ENCODE data around the gene CCDC18.
"Not testable (repeated sequence)": the region's sequence is repeated elsewhere in the genome, so short reads cannot be mapped to it uniquely, and the experiment has no call there.

The CCDC18 gene

DNA sequence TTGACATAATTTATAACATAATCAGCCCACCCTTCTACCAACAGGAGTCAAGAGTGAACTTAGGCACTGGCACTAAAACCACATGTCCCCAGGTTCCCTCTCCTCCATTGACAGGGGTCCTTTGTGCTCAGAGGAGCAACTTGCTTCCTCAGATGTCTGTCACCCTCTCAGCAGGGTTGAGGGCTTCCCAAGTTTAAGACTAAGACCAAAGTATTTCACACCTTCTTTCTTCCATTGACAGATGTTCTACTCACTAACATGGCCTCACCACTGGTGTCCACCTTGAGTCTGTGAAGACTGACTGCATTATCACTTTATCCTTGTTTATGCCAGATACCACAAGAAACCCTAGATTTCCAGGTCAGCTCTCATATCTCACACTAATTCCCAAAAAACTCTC, 56.5 kb downstream of the CCDC18 start:
- no peak for DNase-seq (ENCODE audit: low read depth in 2 of 2)

- DNase-seq (ENCODE audit: low read depth in 2 of 2), result no peak
Measured at GRCh38 chr1:93238425-93238824, 57.9 kb downstream of the CCDC18 start.

DNA sequence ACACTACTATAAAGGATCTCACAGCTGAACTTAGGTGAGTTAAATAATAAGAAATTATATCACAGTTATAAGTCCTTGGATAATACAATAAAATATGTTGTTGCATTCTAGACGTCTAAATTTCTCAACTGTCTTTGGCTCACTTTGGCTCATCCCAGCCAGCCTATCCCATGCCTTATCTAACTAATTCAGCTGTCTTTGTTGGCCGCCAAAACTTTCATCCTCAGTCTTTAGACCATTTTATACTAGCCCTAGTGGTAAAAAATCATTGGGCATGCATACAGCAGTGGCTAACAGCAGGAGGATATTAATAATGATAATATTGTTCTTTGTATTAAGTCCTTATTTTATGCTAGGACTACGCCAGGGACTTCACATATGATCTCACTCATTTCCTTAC, 59.3 kb downstream of the CCDC18 start:
- no peak for DNase-seq (ENCODE audit: low read depth in 2 of 2)

- not testable (repeated sequence) for DNase-seq (ENCODE audit: low read depth in 2 of 2)
Measured at GRCh38 chr1:93243233-93243632, 62.7 kb downstream of the CCDC18 start.

GRCh38 chr1:93244298-93245069, 64.0 kb downstream of the CCDC18 start:
- no peak for DNase-seq (ENCODE audit: low read depth in 2 of 2)

DNA sequence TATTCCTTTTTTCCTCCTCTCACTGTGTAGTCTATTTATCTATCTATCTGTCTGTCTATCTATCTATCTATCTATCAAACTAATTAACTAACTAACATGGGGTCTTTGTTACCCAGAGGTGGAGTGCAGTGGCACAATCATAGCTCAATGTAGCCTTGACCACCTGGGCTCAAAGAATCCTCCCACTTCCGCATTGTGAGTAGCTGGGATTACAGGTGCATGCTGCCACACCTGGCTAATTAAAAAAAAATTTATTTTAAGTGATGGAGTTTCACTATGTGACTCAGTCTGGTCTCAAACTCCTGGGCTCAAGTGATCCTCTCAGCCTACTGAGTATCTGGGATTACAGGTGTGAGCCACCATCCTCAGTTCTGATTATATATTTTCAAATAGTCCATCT, 71.4 kb downstream of the CCDC18 start:
- no peak for DNase-seq (ENCODE audit: low read depth in 2 of 2)

DNA sequence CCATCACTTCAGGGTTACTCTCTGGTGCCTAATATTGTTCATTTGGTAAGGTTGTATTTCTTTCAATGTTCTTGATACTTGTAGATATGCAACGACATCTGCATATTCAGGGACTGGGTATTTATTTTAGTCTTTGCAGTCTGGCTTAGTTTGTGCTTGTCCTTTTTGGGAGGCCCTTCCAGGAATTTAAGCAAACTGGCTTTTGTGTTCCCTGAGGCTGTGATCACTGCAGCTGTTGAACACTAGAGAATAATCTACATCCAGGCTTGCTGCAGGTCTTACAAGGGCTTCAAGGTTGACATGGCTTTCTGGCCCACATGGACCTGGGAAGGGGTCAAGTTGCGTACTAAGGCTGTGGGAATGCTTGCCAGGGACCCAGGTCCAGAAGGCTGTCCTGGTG, 72.1 kb downstream of the CCDC18 start:
- no peak for DNase-seq (ENCODE audit: low read depth in 2 of 2)

- DNase-seq (ENCODE audit: low read depth in 2 of 2), result no peak
Measured at GRCh38 chr1:93253516-93253915, 73.0 kb downstream of the CCDC18 start.

- DNase-seq (ENCODE audit: low read depth in 2 of 2), result no peak
Measured at GRCh38 chr1:93255222-93256079, 74.9 kb downstream of the CCDC18 start.

DNA sequence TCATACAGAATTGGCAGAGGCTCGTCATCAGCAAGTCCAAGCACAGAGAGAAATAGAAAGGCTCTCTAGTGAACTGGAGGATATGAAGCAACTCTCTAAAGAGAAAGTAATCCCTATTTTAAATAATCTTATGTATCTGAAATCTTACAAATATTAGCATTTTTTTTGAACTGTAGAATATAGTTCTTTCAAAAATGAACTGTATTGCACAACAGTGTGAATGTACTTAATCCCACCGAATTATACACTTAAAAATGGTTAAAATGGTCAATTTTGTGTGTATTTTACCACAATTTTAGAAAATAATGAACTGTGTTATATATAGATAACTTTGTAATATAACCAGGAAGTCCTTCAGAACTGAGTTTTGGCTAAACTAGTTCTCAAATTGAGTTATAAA, 75.9 kb downstream of the CCDC18 start:
- DNase-seq (ENCODE audit: low read depth in 2 of 2), result no peak

GRCh38 chr1:93257889-93258288, 77.4 kb downstream of the CCDC18 start:
- DNase-seq (ENCODE audit: low read depth in 2 of 2), result no peak

DNA sequence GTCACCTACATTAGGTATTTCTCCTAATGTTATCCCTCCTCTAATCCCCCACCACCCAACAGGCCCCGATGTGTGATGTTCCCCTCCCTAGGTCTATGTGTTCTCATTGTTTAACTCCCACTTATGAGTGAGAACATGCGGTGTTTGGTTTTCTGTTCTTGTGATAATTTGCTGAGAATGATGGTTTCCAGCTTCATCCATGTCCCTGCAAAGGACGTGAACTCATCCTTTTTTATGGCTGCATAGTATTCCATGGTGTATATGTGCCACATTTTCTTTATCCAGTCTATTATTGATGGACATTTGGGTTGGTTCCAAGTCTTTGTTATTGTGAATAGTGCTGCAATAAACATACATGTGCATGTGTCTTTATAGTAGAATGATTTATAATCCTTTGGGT, 80.2 kb downstream of the CCDC18 start:
- not testable (repeated sequence) for DNase-seq (ENCODE audit: low read depth in 2 of 2)

GRCh38 chr1:93262645-93263044, 82.1 kb downstream of the CCDC18 start:
- no peak for DNase-seq (ENCODE audit: low read depth in 2 of 2)

GRCh38 chr1:93268888-93269287, 88.4 kb downstream of the CCDC18 start:
- not testable (repeated sequence) for DNase-seq (ENCODE audit: low read depth in 2 of 2)

DNA sequence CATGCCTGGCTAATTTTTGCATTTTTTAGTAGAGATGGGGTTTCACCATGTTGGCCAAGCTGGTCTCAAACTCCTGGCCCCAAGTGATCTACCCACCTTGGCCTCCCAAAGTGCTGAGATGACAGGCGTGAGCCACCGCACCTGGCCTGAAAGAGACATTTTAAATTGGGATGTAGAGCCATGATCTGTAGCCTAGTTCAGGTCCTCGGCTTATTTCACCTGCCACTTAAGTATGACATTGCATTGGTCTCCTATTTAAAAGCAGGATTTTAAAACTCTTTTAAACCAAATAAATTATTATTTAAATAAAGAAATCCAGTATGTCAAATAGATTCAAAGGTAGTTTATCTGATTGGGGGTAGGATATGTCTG, 94.7 kb downstream of the CCDC18 start:
- not testable (repeated sequence) for DNase-seq (ENCODE audit: low read depth in 2 of 2)

GRCh38 chr1:93275634-93276295, 95.2 kb downstream of the CCDC18 start:
- no peak for DNase-seq (ENCODE audit: low read depth in 2 of 2)

DNA sequence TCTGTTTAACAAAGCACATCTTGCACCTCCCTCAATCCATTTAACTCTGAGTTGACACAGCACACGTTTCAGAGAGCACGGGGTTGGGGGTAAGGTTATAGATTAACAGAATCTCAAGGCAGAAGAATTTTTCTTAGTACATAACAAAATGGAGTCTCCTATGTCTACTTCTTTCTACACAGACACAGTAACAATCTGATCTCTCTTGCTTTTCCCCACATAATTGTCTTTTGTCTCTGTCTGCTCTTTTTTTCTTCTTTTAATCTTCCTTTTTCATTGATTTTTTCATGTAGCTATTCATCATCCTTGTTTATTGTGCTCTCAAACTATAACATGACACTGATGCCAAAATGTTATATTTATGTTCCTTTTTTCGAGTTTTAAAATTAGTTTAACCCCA, 97.0 kb downstream of the CCDC18 start:
- not testable (repeated sequence) for DNase-seq (ENCODE audit: low read depth in 2 of 2)

GRCh38 chr1:93283496-93283895, 103.0 kb downstream of the CCDC18 start:
- DNase-seq (ENCODE audit: low read depth in 2 of 2), result no peak

DNA sequence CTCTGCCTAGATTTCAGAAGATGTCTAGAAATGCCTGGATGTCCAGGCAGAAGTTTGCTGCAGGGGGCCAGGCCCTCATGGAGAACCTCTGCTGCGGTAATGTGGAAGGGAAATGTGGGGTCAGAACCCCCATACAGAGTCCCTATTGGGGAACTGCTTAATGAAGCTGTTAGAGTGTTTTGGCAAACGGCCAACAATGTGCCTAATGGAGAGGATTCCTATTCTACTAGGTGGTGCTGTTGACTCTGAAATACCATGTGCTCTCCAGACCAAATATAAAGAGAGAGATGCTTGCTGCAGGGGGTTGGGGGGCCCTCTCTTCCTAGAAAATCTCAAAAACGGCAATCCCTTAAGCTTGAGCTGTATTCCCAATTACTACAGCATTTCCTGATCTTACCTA, 108.0 kb downstream of the CCDC18 start:
- no peak for DNase-seq (ENCODE audit: low read depth in 2 of 2)

DNA sequence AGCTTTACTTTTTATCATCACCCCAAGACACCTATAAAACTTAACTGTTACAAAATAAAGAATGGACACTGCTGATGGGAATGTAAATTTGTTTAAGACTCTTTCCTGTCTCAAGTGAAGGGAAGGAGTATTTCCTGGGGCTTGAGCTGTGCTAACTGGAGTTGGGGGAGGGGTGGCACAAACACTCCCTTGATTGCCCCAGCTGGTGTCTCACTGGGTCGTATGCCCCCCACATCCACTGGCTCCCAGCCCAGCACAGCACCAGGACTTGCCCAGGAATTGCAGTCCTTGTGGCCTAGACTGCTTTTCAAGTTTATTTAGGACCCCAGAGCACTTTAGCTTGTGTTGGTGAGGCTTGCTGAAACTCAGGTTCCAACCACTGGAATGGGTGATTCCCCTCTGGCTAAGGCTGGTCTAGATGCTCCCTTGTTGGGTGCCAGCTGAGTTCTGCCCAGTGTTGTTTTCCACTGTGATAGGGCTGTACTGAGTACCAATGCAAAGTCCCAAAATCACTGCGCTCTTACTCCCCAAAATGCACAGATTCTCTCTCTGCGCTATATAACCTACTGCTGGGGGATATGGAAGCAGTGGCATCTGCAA, 116.1 kb downstream of the CCDC18 start:
- no peak for DNase-seq (ENCODE audit: low read depth in 2 of 2)

DNA sequence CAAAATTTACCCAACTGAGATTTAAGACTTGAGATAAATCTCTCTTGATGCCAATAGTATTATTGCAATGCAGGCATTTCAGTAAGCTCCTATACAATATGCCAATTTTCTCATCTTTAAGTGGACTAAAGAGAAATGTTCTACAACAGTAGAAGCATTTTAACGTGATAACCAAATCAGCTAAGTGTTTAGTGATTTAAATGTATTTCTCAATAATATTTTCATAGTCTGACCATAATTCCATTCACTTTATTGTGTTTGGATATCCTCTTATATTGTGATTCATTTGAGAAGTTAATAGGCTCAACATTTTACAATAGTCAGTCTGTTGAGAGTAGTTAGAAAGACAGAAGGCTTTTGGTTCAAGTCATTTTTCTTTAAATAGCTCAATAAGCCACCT, 120.6 kb downstream of the CCDC18 start:
- no peak for DNase-seq (ENCODE audit: low read depth in 2 of 2)

- no peak for DNase-seq (ENCODE audit: low read depth in 2 of 2)
Measured at GRCh38 chr1:93302078-93302477, 121.6 kb downstream of the CCDC18 start.

All from stimulated activated CD8-positive, alpha-beta memory T cell treated with anti-CD3 and anti-CD28 coated beads, Interleukin-7, amount 100 ng/mL, for 1 hour (primary cell).